Uterus (tissue), 4 donors: Measurements from ENCODE around the gene TBC1D1. TPM values are rescaled to one million over a fixed set of nuclear protein-coding genes. Genes with fewer than 3 reads are reported as not detected.
A peak's percentile ranks its signal among the peaks of the same experiment; 100 is the strongest.

Source experiments
- DNase-seq, 2 donors: peaks; one replicate each; pipeline ENCODE4 v3.0.0-alpha.2; 2019 to 2020
- H3K27ac ChIP-seq, 2 donors: fragments of 200-600 bp; sonication (generic); 1 replicate in 1 of 2; 2 replicates in 1 of 2; pipeline ENCODE4 v1.5.1; 2016 to 2018
- H3K27me3 ChIP-seq, 2 donors: fragments of 200-600 bp; sonication (generic); one replicate each; pipeline ENCODE4 v1.5.1; 2018 to 2019; ENCODE audit warnings: control low read depth in 1 of 2
- H3K36me3 ChIP-seq, 2 donors: fragments of 200-600 bp; sonication (generic); one replicate each; pipeline ENCODE4 v1.5.1; 2019; ENCODE audit warnings: control low read depth in 1 of 2
- H3K4me1 ChIP-seq, 2 donors: fragments of 200-600 bp; sonication (generic); one replicate each; pipeline ENCODE4 v1.5.1; 2018 to 2019; ENCODE audit warnings: control low read depth in 1 of 2
- H3K4me3 ChIP-seq, 2 donors: fragments of 200-600 bp; sonication (generic); 1 replicate in 1 of 2; 2 replicates in 1 of 2; pipeline ENCODE4 v1.5.1; 2018 to 2019; ENCODE audit warnings: mild to moderate bottlenecking in 1 of 2
- H3K9me3 ChIP-seq, 2 donors: fragments of 200-600 bp; sonication (generic); one replicate each; pipeline ENCODE4 v1.5.1; 2019; ENCODE audit warnings: control low read depth in 1 of 2
- POLR2A ChIP-seq, 2 donors: fragments of 450-650 bp; IDR thresholded peaks; one replicate each; pipeline ENCODE4 v1.6.1; 2016; ENCODE audit warnings: antibody characterized with exemption in 2 of 2, mild to moderate bottlenecking in 1 of 2, moderate library complexity in 1 of 2
- intact Hi-C: fragments of 100-400 bp; cut with DNase I; formaldehyde crosslinking; loops from one replicate; pipeline ENCODE4 v1.15.1; 2023; ENCODE audit warnings: low total_unique reads
- total RNA-seq, 4 donors: library from RNA; depleted of rRNA in 3 of 4; stranded (reverse); fragments of >200 nt in 3 of 4; gene quantifications; one replicate each; pipeline versions ENCODE4 v1.1.0 to v1.2.4, GENCODE V29; 2014 to 2023
- TF ChIP-seq, protein P1 (sequence below), 4 experiments: fragments of 200-600 bp in 2 of 4; fragments of 450-650 bp in 2 of 4; sonication (generic) in 2 of 4; IDR thresholded peaks; one replicate each; pipeline ENCODE4 v1.5.1; 2016 to 2019; ENCODE audit warnings: antibody characterized with exemption in 4 of 4, mild to moderate bottlenecking in 2 of 4, moderate library complexity in 1 of 4
- donor health status: DM: yes; HTN: yes; CAD: no.

The TBC1D1 gene
- total RNA-seq, 4 donors from 2014 or later, result 172 to 402 (median 236) TPM

DNA sequence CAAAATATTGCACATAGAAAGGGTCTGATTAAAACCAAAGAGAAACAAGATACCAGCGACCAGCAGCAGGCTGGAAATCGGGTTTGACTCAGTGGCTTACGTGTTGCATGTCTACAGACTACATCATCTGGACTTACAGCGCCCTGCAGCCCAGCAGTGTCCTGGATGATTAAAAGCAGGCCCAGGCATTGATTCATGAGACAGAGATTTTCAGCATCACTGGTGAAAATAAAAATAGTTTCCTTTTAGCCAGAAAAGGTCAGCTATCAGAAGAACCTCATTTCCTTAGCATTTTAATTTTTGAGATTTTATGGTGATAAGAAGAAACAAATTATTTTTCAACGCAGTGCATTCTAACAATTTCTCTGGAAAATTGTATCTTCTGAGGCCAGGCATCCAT lies 259.9 kb downstream of the TBC1D1 start:
- TF ChIP-seq POLR2A (IDR thresholded peaks at IDR 0.05), result no peak
- TF ChIP-seq, protein P1, sequence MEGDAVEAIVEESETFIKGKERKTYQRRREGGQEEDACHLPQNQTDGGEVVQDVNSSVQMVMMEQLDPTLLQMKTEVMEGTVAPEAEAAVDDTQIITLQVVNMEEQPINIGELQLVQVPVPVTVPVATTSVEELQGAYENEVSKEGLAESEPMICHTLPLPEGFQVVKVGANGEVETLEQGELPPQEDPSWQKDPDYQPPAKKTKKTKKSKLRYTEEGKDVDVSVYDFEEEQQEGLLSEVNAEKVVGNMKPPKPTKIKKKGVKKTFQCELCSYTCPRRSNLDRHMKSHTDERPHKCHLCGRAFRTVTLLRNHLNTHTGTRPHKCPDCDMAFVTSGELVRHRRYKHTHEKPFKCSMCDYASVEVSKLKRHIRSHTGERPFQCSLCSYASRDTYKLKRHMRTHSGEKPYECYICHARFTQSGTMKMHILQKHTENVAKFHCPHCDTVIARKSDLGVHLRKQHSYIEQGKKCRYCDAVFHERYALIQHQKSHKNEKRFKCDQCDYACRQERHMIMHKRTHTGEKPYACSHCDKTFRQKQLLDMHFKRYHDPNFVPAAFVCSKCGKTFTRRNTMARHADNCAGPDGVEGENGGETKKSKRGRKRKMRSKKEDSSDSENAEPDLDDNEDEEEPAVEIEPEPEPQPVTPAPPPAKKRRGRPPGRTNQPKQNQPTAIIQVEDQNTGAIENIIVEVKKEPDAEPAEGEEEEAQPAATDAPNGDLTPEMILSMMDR (IDR thresholded peaks at IDR 0.05), result no peak
- Histone ChIP-seq H3K27me3 (no peaks in the 10 kb centered on the region), H3K27ac (peak overlapping the region in 1 of 2 donors; percentile 64), H3K4me1 (peaks cover 0 to 7% of the 10 kb centered on the region in 2 donors), H3K4me3 (no peak overlapping the region), H3K9me3 (no peaks in the 10 kb centered on the region), H3K36me3 (no peaks in the 10 kb centered on the region)
- no peak for DNase-seq
- intact Hi-C loops, result no loop called here

GRCh38 chr4:38151873-38152272 lies 261.0 kb downstream of the TBC1D1 start:
- no peak for TF ChIP-seq POLR2A (IDR thresholded peaks at IDR 0.05)
- TF ChIP-seq, protein P1 (IDR thresholded peaks at IDR 0.05), result no peak
- H3K4me1 ChIP-seq, result no peaks in the 10 kb centered on the region
- intact Hi-C loops, result no loop called here
- H3K27ac ChIP-seq, result peak overlapping the region in 1 of 2 donors; percentile 64
- no peak for DNase-seq
- no peaks in the 10 kb centered on the region for H3K9me3 ChIP-seq
- H3K4me3 ChIP-seq, result no peak overlapping the region
- H3K27me3 ChIP-seq, result no peaks in the 10 kb centered on the region
- H3K36me3 ChIP-seq, result no peaks in the 10 kb centered on the region

DNA sequence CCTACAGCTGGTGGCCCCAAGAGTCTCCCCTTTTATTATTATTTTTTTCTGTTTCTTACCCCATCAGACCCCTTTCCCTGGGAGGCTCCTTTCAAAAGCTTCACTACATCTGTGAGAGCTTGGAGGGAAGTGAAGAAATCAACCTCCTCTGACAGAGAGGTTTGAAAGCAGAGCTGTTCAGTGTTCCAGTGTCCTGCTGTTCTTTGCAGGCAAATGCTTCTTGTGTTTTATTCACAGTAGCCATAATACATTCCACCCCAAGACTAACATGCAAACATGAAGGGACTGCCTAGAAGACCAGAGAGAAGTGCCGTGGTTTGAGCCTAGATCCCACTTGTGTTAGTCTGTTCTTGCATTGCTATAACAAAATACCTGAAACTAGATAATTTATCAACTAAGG lies 261.4 kb downstream of the TBC1D1 start:
- Histone ChIP-seq H3K4me3 (no peak overlapping the region), H3K4me1 (no peaks in the 10 kb centered on the region), H3K36me3 (no peaks in the 10 kb centered on the region), H3K9me3 (no peaks in the 10 kb centered on the region), H3K27me3 (no peaks in the 10 kb centered on the region), H3K27ac (peak overlapping the region in 1 of 2 donors; percentile 64)
- intact Hi-C loops, result no loop called here
- no peak for DNase-seq
- TF ChIP-seq POLR2A (IDR thresholded peaks at IDR 0.05), result no peak
- TF ChIP-seq, protein P1 (IDR thresholded peaks at IDR 0.05), result no peak

GRCh38 chr4:38152721-38153386 lies 262.0 kb downstream of the TBC1D1 start:
- H3K27ac ChIP-seq, result no peak overlapping the region
- no peaks in the 10 kb centered on the region for H3K4me1 ChIP-seq
- no peak for DNase-seq
- H3K36me3 ChIP-seq, result no peaks in the 10 kb centered on the region
- no peak for TF ChIP-seq POLR2A (IDR thresholded peaks at IDR 0.05)
- TF ChIP-seq, protein P1 (IDR thresholded peaks at IDR 0.05), result no peak
- H3K27me3 ChIP-seq, result no peaks in the 10 kb centered on the region
- intact Hi-C loops, result no loop called here
- H3K4me3 ChIP-seq, result no peak overlapping the region
- H3K9me3 ChIP-seq, result no peaks in the 10 kb centered on the region

- intact Hi-C loops, result no loop called here
- Histone ChIP-seq H3K27ac (no peak overlapping the region), H3K27me3 (no peaks in the 10 kb centered on the region), H3K9me3 (no peaks in the 10 kb centered on the region), H3K4me1 (no peaks in the 10 kb centered on the region), H3K36me3 (no peaks in the 10 kb centered on the region), H3K4me3 (no peak overlapping the region)
- DNase-seq, result no peak
- TF ChIP-seq POLR2A (IDR thresholded peaks at IDR 0.05), result no peak
- TF ChIP-seq, protein P1 (IDR thresholded peaks at IDR 0.05), result no peak
These were observed 262.5 kb downstream of the TBC1D1 start for GRCh38 chr4:38153387-38153760.
